CD4-positive, alpha-beta T cell treated with Interleukin-1 beta for 1 hour (primary cell): ENCODE results near the gene APOL3.
"Not testable (repeated sequence)": the region's sequence is repeated elsewhere in the genome, so short reads cannot be mapped to it uniquely, and the experiment has no call there.

Source experiments
- DNase-seq, 2 donors: peaks; one replicate each; pipeline ENCODE4 v3.0.0-alpha.2; 2020 to 2022

APOL3 gene

GRCh38 chr22:36156515-36157419, 3.8 kb downstream of the APOL3 start:
- peak; percentile 83 to 85 for DNase-seq

GRCh38 chr22:36156119-36156514, 4.4 kb downstream of the APOL3 start:
- DNase-seq = no peak

- DNase-seq = no peak
These were observed 4.9 kb downstream of the APOL3 start for GRCh38 chr22:36155702-36156101.

GRCh38 chr22:36154423-36154945, 6.1 kb downstream of the APOL3 start:
- DNase-seq = no peak

GRCh38 chr22:36153501-36154422, 6.8 kb downstream of the APOL3 start:
- DNase-seq = no peak

- DNase-seq = not testable (repeated sequence)
These were observed 7.7 kb downstream of the APOL3 start for GRCh38 chr22:36152821-36153220.

GRCh38 chr22:36152088-36152487, 8.5 kb downstream of the APOL3 start:
- DNase-seq = no peak

GRCh38 chr22:36151006-36151595, 9.5 kb downstream of the APOL3 start:
- DNase-seq = no peak

- DNase-seq = no peak
These were observed 11.1 kb downstream of the APOL3 start for GRCh38 chr22:36149441-36149840.

GRCh38 chr22:36148411-36148810, 12.1 kb downstream of the APOL3 start:
- no peak for DNase-seq

- no peak for DNase-seq
These were observed 13.3 kb downstream of the APOL3 start for GRCh38 chr22:36147196-36147791.

GRCh38 chr22:36145881-36146280, 14.7 kb downstream of the APOL3 start:
- DNase-seq = no peak

- peak; percentile 42 to 48 for DNase-seq
These were observed 15.5 kb downstream of the APOL3 start for GRCh38 chr22:36144886-36145541.

- DNase-seq = no peak
These were observed 16.6 kb downstream of the APOL3 start for GRCh38 chr22:36143956-36144355.

GRCh38 chr22:36143066-36143815, 17.3 kb downstream of the APOL3 start:
- DNase-seq = no peak

GRCh38 chr22:36141481-36141880, 19.1 kb downstream of the APOL3 start:
- DNase-seq = no peak

- not testable (repeated sequence) for DNase-seq
These were observed 21.8 kb downstream of the APOL3 start for GRCh38 chr22:36138709-36139108.

GRCh38 chr22:36136988-36137387, 23.6 kb downstream of the APOL3 start:
- no peak for DNase-seq

- DNase-seq = no peak
These were observed 24.1 kb downstream of the APOL3 start for GRCh38 chr22:36136475-36136874.

- no peak for DNase-seq
These were observed 25.1 kb downstream of the APOL3 start for GRCh38 chr22:36135306-36135980.

- DNase-seq = no peak
These were observed 26.4 kb downstream of the APOL3 start for GRCh38 chr22:36134182-36134581.
